HG02571 (cell line): ENCODE measurements around the gene KCNQ1.

Experiments used
- ATAC-seq: cut with Tn5 transposase; IDR thresholded peaks from one replicate; pipeline ENCODE4 v1.9.1; 2021; ENCODE audit warnings: mild to moderate bottlenecking, moderate library complexity; ENCODE audit not compliant: unreplicated experiment

The KCNQ1 gene

GRCh38 chr11:2410616-2411015 lies 34.2 kb upstream of the KCNQ1 start:
- no peak for ATAC-seq

- ATAC-seq, result no peak
Measured at GRCh38 chr11:2411446-2412305, 33.1 kb upstream of the KCNQ1 start.

- no peak for ATAC-seq
Measured at GRCh38 chr11:2412323-2412722, 32.5 kb upstream of the KCNQ1 start.

GRCh38 chr11:2413742-2414579 lies 30.8 kb upstream of the KCNQ1 start:
- no peak for ATAC-seq

- ATAC-seq, result no peak
Measured at GRCh38 chr11:2414616-2415015, 30.2 kb upstream of the KCNQ1 start.

GRCh38 chr11:2415171-2415570 lies 29.6 kb upstream of the KCNQ1 start:
- ATAC-seq, result no peak

GRCh38 chr11:2415601-2416380 lies 29.0 kb upstream of the KCNQ1 start:
- ATAC-seq, result no peak

GRCh38 chr11:2416765-2417164 lies 28.0 kb upstream of the KCNQ1 start:
- ATAC-seq, result no peak

- no peak for ATAC-seq
Measured at GRCh38 chr11:2417856-2418692, 26.7 kb upstream of the KCNQ1 start.

- ATAC-seq, result no peak
Measured at GRCh38 chr11:2418693-2419360, 26.0 kb upstream of the KCNQ1 start.

GRCh38 chr11:2419638-2420501 lies 24.9 kb upstream of the KCNQ1 start:
- no peak for ATAC-seq

- peak; percentile 57 for ATAC-seq
Measured at GRCh38 chr11:2420502-2421225, 24.1 kb upstream of the KCNQ1 start.

GRCh38 chr11:2421226-2421994 lies 23.4 kb upstream of the KCNQ1 start:
- ATAC-seq, result no peak

- ATAC-seq, result no peak
Measured at GRCh38 chr11:2421996-2422395, 22.8 kb upstream of the KCNQ1 start.

GRCh38 chr11:2422461-2423156 lies 22.2 kb upstream of the KCNQ1 start:
- ATAC-seq, result no peak

GRCh38 chr11:2423157-2424025 lies 21.4 kb upstream of the KCNQ1 start:
- ATAC-seq, result no peak
